ENCODE data around the gene SLC43A1. TPM values are rescaled to one million over a fixed set of nuclear protein-coding genes. Genes with fewer than 3 reads are reported as not detected.
A peak's percentile ranks its signal among the peaks of the same experiment; 100 is the strongest.

Gene SLC43A1
- total and polyA plus RNA-seq, 2 experiments from 2014 or later = 19.6 to 49.7 TPM

GRCh38 chr11:57482782-57483561, 32.5 kb downstream of the SLC43A1 start:
- Mint-ChIP-seq H3K36me3 (ENCODE audit: low read depth) (peaks cover 26% of the 10 kb centered on the region), H3K4me1 (peaks cover 43% of the 10 kb centered on the region), H3K27ac (no peak overlapping the region; the same call in 1 of the 2 replicates), H3K4me3 (peak overlapping the region; percentile 82), H3K9me3 (no peaks in the 10 kb centered on the region), H3K27me3 (ENCODE audit: insufficient read depth, low read depth, poor library complexity) (peaks cover 36% of the 10 kb centered on the region)
- H3K36me3 ChIP-seq (ENCODE audit: insufficient read depth) = no peaks in the 10 kb centered on the region
- peaks cover 25% of the 10 kb centered on the region for H3K27me3 ChIP-seq (ENCODE audit: insufficient read depth)
- ATAC-seq (peak; percentile 68), DNase-seq (ENCODE audit: low spot score) (peak; percentile 88)
- no peak overlapping the region for H3K27ac ChIP-seq (ENCODE audit: low read depth)
- H3K79me2 ChIP-seq (replicated peaks; ENCODE audit: insufficient read depth) = no peaks in the 10 kb centered on the region
- peaks cover 14% of the 10 kb centered on the region for H3F3A ChIP-seq (replicated peaks; ENCODE audit: low read depth)
- 0 out of 2 replicates have a peak, but pooled peaks cover 5% of the 10 kb centered on the region for H4K20me1 ChIP-seq (replicated peaks; ENCODE audit: insufficient read depth)
- 0 out of 2 replicates have a peak overlapping the region, but pooled peaks have one; percentile 63 for H2AFZ ChIP-seq
- H3K4me1 ChIP-seq (ENCODE audit: insufficient read depth) = peaks cover 40% of the 10 kb centered on the region
- TF ChIP-seq, protein P1, sequence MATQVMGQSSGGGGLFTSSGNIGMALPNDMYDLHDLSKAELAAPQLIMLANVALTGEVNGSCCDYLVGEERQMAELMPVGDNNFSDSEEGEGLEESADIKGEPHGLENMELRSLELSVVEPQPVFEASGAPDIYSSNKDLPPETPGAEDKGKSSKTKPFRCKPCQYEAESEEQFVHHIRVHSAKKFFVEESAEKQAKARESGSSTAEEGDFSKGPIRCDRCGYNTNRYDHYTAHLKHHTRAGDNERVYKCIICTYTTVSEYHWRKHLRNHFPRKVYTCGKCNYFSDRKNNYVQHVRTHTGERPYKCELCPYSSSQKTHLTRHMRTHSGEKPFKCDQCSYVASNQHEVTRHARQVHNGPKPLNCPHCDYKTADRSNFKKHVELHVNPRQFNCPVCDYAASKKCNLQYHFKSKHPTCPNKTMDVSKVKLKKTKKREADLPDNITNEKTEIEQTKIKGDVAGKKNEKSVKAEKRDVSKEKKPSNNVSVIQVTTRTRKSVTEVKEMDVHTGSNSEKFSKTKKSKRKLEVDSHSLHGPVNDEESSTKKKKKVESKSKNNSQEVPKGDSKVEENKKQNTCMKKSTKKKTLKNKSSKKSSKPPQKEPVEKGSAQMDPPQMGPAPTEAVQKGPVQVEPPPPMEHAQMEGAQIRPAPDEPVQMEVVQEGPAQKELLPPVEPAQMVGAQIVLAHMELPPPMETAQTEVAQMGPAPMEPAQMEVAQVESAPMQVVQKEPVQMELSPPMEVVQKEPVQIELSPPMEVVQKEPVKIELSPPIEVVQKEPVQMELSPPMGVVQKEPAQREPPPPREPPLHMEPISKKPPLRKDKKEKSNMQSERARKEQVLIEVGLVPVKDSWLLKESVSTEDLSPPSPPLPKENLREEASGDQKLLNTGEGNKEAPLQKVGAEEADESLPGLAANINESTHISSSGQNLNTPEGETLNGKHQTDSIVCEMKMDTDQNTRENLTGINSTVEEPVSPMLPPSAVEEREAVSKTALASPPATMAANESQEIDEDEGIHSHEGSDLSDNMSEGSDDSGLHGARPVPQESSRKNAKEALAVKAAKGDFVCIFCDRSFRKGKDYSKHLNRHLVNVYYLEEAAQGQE (IDR thresholded peaks at IDR 0.05; ENCODE audit: unreplicated experiment) = no peak
- TF ChIP-seq, protein P2, sequence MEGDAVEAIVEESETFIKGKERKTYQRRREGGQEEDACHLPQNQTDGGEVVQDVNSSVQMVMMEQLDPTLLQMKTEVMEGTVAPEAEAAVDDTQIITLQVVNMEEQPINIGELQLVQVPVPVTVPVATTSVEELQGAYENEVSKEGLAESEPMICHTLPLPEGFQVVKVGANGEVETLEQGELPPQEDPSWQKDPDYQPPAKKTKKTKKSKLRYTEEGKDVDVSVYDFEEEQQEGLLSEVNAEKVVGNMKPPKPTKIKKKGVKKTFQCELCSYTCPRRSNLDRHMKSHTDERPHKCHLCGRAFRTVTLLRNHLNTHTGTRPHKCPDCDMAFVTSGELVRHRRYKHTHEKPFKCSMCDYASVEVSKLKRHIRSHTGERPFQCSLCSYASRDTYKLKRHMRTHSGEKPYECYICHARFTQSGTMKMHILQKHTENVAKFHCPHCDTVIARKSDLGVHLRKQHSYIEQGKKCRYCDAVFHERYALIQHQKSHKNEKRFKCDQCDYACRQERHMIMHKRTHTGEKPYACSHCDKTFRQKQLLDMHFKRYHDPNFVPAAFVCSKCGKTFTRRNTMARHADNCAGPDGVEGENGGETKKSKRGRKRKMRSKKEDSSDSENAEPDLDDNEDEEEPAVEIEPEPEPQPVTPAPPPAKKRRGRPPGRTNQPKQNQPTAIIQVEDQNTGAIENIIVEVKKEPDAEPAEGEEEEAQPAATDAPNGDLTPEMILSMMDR (conservative IDR thresholded peaks at IDR 0.05; ENCODE audit: low read depth in 2 of 2) = peak; percentile 69 to 88
- TF ChIP-seq EZH2 (IDR thresholded peaks at IDR 0.05; ENCODE audit: low read depth, unreplicated experiment) = no peak
- TF ChIP-seq JUNB (IDR thresholded peaks at IDR 0.05; ENCODE audit: unreplicated experiment) = no peak
- TF ChIP-seq ETS1 (IDR thresholded peaks at IDR 0.05) = 0 out of 2 replicates have a peak, but pooled peaks have one; percentile 13
- no peak for TF ChIP-seq ZNF114 (CRISPR knock-in tag; IDR thresholded peaks at IDR 0.05)
- TF ChIP-seq NANOG (IDR thresholded peaks at IDR 0.05; ENCODE audit: borderline replicate concordance) = no peak
- TF ChIP-seq STAT1 (IDR thresholded peaks at IDR 0.05; ENCODE audit: unreplicated experiment) = no peak
- no peak for TF ChIP-seq ZNF331 (CRISPR knock-in tag; IDR thresholded peaks at IDR 0.05; ENCODE audit: low read depth)
- TF ChIP-seq ZNF462 (CRISPR knock-in tag; IDR thresholded peaks at IDR 0.05) = no peak
- 0 out of 2 replicates have a peak, but pooled peaks have one; percentile 25 for TF ChIP-seq CREB1 (CRISPR knock-in tag; IDR thresholded peaks at IDR 0.05; ENCODE audit: low read depth)
- TF ChIP-seq EZH2phosphoT487 (IDR thresholded peaks at IDR 0.05; ENCODE audit: unreplicated experiment) = no peak
- TF ChIP-seq POLR2AphosphoS5 (IDR thresholded peaks at IDR 0.05; ENCODE audit: low read depth) = peak; percentile 61
- H3K4me2 ChIP-seq = peak overlapping the region; percentile 89
- H3K4me3 ChIP-seq = peak overlapping the region; percentile 93
- no peaks in the 10 kb centered on the region for H3K9me2 ChIP-seq (ENCODE audit: insufficient read depth)
